Activated CD8-positive, alpha-beta memory T cell treated with anti-CD3 and anti-CD28 coated beads for 48 hours (primary cell): Measurements from ENCODE around the gene TRPC4.
"Not testable (repeated sequence)": the region's sequence is repeated elsewhere in the genome, so short reads cannot be mapped to it uniquely, and the experiment has no call there.

ENCODE experiments used
- DNase-seq, 3 experiments: peaks; one replicate each; pipeline ENCODE4 v3.0.0-alpha.2; 2020; ENCODE audit warnings: low read depth in 2 of 3, low spot score in 2 of 3

The TRPC4 gene

DNA sequence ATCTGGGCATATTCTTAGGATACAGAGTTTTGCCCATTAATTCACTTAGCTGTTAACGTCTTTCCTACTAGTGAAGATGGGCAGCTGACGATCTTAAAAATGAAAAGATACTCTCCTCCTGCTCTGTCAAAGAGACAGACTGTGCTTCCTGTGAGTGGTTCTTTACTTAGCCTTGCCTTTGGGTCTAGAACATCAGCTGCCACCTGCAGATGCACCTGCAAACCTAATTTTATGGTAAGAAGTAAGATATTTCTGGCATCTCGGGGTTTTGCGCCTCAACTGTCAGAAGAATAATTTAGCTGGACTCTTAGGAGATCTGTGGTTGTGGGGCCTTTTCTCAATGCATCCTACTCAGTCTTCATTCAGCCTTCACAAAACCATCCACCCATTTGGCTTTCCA lies 36.2 kb downstream of the TRPC4 start:
- DNase-seq = no peak

DNA sequence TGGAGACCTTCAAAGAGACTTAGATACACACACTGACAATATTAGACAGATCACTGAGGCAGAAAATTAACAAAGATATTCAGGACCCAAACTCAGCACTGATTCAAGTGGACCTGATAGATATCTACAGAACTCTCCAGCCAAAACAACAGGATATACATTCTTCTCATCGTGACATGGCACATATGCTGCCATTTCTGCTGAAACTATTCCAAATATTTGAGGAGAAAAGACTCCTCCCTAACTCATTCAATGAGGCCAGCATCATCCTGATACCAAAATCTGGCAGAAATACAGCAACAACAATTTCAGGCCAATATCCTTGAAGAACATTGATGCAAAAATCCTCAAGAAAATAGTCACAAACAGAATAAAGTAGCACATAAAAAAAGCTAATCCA lies 53.3 kb downstream of the TRPC4 start:
- no peak for DNase-seq

DNA sequence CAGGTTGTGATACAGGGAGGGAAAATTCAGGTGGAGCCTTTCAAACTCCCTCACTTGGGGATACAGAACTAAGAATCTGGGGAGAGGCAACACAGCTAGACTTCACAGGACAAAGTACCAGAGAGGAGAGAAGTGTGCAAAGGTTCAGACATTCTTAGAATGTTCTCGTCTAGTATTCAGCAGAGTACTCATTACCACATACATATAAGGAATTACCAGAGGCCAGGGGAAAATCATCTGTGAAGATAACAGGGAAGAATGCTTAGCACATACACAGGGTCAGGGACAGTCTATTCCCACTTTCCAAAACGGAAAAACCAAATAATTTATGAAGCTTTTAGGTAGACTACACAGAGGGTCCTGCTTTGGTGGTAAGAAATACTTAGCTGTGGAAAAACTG lies 58.1 kb downstream of the TRPC4 start:
- DNase-seq = no peak

DNA sequence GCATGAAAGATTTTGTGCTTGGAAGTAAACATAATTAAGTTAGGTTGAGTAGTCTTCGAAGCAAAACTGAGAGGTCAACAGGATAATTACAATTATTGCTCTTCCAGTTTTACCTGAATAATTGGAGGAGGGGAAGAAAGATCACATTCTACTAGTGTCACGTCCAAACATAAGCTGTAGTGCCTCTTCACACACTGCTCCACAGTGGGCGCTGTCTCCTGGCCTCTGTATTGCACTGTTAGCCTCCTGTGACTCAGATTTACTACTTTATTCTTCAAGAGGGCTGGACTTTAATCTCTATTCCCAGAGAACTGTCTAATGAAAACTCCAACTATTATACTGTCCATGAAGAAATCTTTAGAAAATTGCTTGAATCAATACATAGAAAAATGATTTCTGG lies 62.9 kb downstream of the TRPC4 start:
- DNase-seq = no peak

DNA sequence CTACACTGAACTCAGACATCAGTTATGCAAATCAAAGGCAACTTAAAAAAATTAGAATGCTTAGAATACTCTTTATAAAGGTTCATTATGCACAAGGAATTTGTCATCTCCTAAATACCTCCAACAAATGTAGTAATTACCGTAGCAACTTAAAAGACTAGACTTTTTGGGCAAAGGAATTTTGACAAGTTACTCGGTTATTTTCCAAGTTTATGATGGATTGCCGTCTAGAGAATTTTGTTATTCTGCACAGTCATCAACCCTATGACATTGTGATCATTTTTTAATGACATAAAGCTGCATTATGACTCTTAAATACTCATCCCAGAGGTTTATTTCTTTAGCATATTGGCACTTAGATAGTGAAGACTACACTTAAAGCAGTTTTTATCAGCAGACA lies 71.9 kb downstream of the TRPC4 start:
- no peak for DNase-seq

DNA sequence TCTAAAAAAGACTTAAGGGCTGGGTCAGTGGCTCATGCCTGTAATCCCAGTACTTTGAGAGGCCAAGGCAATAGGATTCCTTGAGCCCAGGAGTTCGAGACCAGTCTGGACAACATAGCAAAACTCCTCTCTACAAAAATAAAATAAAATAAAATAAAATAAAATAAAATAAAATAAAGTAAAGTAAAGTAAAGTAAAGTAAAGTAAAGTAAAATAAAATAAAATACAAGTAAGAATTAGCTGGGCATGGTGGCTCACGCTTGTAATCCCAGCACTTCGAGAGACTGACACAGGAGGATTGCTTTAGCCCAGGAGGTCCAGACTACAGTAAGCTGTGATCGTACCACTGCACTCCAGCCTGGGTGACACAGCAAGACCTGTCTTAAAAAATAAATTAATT lies 72.8 kb downstream of the TRPC4 start:
- DNase-seq = not testable (repeated sequence)

DNA sequence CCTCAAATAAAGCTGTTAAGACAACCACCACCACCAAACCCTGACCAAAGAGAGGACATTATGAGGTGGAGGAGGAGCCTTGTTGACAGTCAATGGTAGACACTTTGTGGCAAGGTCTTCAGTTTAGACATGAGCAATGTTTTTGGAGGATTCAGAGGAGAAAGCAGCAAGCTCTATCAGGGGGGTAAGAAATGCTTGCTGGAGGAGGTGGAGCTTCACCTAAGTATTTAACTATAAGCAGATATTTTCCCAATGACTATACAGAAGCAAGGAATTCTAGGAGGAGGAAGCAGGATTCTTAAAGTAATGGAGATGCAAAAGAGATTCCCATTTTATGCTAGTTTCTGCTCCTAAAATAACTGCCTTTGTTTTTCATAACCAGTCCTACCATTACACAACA lies 74.2 kb downstream of the TRPC4 start:
- no peak for DNase-seq

DNA sequence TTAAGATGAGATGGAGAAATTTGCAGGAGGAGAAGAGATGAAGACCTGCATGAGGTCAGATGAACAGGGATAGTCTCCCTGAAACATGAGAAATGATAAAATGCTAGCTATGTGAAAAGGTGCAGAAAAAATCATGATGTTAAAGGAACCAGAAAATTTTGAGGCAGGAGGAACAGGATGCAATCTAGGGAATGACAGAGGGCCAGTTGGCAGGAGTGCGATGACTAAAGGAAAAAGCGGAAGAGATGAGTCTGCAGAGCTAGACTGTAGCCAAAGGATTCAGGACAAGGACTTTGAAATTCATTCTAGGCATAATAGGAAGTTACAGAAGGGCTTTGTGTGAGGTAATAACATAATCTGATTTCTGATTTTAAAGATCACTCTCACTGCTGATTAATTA lies 77.9 kb downstream of the TRPC4 start:
- DNase-seq = no peak

DNA sequence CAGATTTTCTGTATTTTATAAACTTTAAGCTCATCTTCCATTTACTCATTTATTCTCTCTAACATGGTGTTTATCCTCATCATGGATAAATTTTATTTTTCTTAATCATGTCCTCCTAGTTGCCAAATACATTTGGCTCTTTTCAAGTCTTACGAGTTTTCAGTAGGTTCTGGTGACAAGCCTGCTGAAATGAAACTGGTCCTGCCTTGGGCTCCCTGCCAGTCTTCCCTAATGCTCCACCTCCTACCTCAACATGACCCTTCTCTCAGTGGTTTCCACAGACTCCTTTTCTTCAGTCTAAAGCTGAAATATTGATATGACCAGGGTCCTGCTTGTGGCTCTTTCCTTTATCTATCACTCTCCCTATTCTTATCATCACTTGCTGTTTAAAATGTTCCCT lies 81.2 kb downstream of the TRPC4 start:
- no peak for DNase-seq

DNA sequence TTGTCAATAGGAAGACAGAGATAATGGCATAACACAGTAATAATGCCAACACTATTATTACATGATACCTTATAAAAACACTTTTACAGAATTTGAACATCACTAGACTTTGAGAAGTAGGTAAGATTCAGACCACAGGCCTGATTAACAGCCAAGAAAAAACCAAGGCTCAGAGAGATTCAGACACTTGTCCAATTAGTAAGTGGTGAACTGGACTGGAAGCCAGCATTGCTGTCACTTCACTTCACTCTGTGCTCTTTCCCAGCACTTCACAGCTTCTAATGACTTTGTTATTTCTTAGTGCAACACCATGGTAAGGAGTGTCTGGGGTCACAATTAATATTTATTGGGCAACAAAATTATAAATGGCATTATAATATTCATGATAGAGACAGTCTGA lies 91.9 kb downstream of the TRPC4 start:
- DNase-seq = no peak

DNA sequence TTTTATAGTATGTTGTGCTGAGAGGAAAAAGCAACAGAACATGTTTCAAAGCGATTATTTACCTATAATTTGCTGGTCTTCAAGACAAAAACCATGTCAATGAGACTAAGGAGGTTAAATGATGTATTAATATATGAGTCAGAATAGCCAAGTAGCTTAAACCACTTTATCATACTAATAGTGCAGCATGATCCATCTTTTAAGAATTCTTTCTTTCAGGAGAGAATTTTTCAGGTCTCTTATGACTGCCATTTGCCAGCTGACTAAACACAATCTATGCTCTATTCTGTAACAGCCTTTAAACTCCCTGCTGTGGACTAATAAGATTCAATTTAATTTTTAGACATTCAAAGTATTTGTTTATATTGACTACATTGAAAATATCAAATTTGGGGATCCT lies 93.7 kb downstream of the TRPC4 start:
- DNase-seq = no peak

DNA sequence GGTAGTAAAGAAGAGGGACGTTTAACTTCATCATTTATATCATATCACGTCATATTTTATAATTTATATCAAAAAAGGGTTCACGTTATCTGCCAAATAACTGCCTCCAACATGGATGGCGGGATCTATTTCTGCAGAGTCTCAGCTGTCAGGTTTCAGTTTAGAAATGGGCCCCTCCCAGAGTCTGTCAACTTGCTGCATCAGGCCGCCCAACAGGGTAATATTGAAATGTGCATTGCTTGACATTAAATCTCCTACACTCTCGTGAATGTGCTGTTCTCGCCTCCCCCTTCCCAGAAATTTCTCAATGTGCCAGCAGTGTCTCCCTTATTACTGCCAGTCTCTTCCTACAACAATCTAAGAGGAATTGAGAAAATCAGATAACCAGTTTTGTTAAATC lies 96.9 kb downstream of the TRPC4 start:
- no peak for DNase-seq

DNA sequence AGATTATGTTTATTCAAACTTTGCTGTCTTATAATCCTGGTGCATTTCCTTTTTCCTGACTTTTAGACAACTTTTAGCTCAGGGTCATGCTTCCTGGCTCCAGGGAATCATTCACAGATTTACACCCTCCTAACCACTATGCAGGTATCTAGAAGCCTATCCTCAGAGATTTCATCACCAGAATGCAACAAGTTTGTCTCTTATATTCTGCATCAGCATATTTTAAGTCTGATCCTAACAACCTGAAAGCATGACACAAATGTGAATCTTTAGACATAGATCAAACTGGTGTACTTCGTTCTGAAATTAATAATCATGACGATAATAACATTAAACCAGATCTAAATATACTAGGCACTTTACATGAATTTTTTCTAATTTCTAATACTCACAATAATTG lies 100.0 kb downstream of the TRPC4 start:
- no peak for DNase-seq

DNA sequence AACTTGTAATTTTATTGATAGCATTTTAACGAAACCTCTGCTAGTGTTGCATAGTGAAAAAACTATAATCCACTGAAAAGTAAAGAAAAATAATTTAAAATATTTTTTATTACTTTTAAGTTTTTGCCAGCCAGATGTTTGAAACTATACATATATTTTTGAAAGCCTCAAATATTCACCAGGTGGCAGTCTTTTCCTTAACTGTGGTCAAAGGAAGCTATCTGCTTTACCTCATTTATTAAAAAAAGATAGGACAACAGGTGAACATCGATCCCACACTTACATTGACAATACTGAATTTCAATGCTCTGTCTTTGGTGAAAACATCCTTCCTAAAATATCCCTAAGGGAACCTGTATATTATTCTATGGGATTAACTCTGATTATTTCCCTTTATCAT lies 100.5 kb downstream of the TRPC4 start:
- no peak for DNase-seq

DNA sequence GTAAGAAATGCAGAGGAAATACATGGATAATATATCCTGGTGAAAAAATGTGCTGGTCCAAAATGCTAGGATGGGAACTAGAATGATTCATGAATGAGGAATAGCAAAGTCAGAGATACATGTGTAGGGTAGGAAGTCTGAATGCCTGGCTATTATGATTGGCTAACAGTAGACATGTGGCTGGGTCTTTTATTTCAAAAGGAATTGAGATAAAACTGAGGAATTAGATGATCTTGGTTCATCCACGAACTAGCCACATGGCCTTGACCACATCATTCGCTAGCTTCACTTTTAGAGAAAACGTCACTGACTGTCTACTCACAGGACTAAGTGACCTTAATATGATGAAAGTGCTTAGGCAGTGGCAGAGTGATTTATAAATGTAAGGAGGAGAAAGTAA lies 103.1 kb downstream of the TRPC4 start:
- no peak for DNase-seq

DNA sequence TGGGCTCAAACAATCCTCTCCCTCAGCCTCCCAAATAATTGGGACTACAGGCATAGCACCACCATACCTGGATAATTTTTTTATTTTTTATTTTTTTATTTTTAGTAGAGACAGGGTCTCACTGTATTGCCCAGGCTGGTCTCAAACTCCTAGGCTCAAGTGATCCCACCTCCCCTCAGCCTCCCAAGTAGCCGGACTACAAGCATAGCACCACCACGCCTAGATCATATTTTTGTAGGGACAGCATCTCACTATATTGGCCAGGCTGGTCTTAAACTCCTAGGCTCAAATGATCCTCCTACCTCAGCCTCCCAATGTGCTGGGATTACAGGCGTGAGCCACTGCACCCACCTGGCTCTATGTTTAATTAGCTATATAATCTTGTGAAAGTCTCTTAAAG lies 114.2 kb downstream of the TRPC4 start:
- DNase-seq = no peak

DNA sequence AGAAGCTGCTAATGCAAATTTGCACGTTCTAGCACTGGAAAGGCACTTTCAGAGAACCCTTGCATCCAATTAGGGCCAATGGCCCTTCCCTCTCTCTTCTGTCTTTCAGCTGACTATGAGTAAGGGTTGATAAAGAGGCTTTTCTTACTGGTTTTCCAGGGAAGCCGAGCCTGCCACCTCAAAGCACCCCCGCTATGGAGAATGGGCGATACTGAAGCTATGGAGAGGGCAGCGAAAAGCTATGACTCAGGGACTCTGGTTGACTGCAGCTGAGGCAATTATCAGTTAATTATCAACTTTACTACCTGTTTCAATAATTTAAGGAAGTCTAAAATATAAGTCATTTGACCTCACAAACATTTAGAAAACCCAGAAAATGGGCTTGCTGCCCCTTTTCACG lies 115.8 kb downstream of the TRPC4 start:
- no peak for DNase-seq

DNA sequence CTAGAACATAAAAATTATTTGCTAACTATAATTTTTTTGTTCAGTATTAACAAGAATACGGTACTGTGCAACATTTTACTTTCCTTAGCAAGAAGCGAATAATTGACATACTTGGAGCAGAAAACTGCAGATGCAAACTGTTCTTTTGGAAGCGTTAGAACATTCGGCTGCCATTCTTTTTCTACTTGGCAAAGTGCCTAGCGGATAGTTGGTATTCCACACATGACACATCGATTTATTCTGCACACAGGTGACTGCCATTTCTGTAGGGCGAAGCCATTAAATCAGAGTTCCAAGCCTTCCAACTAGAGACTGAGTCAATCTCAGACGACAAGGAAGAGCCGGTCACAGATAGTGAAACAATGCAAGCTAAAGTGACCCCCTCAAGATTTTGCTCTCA lies 117.4 kb downstream of the TRPC4 start:
- no peak for DNase-seq

DNA sequence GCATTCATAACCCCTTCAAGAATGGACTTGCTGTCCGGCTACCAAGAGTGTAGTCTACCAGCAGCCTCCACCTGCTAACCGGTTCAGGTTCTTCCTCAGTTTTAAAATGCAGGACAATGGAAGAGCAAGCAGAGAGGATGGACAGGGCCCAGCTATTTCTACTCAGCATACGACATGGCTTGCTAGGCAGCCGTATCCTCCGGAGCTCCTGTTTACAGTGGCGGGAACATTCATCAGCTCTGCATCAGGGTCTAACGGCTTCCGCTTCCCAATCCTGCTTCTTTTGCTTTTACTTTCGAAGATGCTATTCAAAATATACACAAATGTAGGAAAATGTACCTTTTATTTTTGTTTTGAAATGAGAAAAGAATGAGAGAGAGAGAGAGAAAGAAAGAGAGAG lies 118.5 kb downstream of the TRPC4 start:
- no peak for DNase-seq

DNA sequence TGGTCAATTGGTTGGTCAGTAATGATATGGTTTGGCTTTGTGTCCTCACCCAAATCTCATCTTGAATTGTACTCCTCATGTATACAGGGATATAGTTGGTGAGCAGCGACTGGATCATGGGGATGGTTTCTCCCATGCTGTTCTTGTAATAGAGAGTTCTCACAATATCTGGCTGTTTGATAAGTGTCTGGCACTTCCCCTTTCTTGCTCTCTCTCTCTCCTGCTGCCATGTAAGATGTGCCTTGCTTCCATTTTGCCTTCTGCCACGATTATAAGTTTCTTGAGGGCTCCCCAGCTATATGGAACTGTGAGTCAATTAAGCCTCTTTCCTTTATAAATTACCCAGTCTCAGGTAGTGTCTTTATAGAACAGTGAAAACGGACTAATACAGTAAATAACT lies 120.7 kb downstream of the TRPC4 start:
- no peak for DNase-seq

DNA sequence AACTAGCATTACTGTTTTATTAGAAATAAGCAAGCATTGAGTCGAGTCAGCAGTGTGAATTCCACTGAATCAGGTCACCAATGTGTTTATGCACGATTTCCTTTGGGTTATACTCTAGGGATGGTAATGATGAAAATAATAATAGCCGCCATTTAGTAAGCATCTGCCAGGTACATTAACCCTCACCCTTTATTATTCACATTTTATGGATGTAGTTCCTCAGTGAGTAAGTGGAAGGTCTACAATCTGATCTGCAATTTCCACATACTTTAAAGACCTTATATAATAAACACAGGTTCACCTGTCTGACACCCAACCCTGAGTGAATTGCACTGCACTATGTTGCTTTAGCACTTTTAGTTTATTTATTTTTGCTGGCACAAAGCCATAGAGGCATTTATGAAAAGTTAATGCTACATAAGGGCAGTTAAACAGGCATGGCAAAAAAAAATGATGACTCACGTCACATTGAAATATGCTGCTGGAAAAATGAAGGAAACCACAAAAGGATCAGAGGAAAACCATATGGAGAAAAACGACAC lies 122.4 kb downstream of the TRPC4 start:
- DNase-seq = no peak

DNA sequence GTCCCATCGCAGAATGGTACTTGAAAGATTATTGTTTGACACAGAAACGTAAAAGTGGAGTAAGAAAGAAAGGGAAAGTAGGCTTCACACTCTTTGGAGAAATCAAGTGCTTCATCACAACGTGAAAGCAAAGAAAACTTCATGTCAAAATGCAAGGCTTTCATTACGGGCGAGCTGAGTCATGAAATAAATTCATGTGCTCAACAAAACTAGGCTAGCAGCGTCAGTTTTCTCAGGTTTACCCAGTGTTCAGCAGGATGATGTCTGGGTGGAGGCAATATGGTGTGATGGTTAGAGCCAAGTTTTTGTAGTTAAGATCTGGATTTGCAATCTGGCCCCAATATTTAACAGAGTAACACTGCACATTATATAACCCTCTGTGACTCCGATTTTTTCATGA lies 128.0 kb downstream of the TRPC4 start:
- no peak for DNase-seq

DNA sequence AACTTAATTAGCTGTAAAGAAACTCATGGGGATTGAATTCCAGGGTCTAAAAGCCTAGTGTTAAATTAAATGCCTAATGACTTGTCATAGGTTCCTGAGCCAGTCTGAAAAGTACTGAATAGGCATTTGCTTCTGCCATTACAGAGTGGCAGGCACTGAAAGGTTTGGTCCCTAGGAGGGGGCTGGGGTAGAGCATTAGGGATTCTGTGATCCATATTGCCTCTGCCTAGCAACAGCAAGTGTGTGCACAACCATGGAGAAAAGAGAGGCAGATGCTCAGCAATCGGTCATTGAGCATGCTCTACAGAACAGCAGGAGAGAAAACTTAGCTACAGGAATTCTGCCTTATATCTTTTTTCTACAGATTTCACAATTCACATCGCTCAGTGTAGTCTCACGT lies 133.5 kb downstream of the TRPC4 start:
- DNase-seq = no peak

DNA sequence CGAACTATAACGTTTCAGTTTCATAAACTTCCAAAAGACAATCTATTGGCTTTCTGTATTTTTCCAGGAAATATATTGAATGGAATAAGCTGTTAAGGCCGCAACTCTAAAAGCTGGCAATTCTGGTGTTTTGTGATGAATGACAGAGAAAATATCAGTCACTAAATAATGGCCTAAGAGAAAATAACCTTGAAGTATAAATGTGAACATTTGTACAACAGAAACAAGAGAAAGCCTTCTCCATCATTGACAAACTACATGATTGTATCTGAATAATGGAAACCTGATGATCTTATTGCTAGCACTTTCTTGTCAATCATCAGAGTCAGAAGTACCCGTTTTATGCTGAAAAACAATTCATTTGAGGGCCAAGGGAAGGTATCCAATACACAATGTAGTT lies 134.3 kb downstream of the TRPC4 start:
- no peak for DNase-seq
